HL-60 (cell line): ENCODE measurements around the gene PHRF1.

Experiments
- GABPA ChIP-seq: IDR thresholded peaks from 2 replicates; pipeline ENCODE4 v1.6.1; 2012; ENCODE audit warnings: low read depth
- POLR2AphosphoS5 ChIP-seq: IDR thresholded peaks from 2 replicates; pipeline ENCODE4 v1.6.1; 2012; ENCODE audit warnings: low read depth
- SPI1 ChIP-seq: IDR thresholded peaks from 2 replicates; pipeline ENCODE4 v1.6.1; 2012; ENCODE audit warnings: low read depth, mild to moderate bottlenecking, borderline replicate concordance
- TF ChIP-seq, protein P1 (sequence below): IDR thresholded peaks from one replicate; pipeline ENCODE4 v1.5.1; 2011; ENCODE audit warnings: low read length, control low read depth, inconsistent platforms; ENCODE audit not compliant: insufficient read depth
- TF ChIP-seq, protein P2 (sequence below): IDR thresholded peaks from 2 replicates; pipeline ENCODE4 v1.6.1; 2012; ENCODE audit warnings: low read depth; ENCODE audit not compliant: insufficient replicate concordance

DNA sequence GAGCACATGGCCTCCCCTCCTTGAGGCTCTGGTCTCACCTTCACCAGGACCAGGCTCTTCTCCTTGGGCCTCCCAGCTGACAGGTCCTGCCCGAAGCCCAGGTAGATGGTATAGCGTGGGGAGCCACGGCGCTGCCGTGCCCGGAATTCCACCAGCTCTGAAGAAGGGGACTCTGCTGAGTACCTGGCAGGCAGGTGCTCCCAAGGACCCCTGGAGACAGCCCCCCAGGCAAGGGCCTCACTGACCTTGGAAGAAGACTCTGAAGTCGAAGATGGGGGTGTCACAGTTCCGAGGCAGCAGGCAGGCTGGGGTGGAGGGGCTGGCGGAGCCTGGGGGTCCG, 36.7 kb downstream of the PHRF1 start:
- TF ChIP-seq, protein P1, sequence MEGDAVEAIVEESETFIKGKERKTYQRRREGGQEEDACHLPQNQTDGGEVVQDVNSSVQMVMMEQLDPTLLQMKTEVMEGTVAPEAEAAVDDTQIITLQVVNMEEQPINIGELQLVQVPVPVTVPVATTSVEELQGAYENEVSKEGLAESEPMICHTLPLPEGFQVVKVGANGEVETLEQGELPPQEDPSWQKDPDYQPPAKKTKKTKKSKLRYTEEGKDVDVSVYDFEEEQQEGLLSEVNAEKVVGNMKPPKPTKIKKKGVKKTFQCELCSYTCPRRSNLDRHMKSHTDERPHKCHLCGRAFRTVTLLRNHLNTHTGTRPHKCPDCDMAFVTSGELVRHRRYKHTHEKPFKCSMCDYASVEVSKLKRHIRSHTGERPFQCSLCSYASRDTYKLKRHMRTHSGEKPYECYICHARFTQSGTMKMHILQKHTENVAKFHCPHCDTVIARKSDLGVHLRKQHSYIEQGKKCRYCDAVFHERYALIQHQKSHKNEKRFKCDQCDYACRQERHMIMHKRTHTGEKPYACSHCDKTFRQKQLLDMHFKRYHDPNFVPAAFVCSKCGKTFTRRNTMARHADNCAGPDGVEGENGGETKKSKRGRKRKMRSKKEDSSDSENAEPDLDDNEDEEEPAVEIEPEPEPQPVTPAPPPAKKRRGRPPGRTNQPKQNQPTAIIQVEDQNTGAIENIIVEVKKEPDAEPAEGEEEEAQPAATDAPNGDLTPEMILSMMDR: no peak
- TF ChIP-seq POLR2AphosphoS5 (no peak), GABPA (no peak), SPI1 (no peak)
- TF ChIP-seq, protein P2, sequence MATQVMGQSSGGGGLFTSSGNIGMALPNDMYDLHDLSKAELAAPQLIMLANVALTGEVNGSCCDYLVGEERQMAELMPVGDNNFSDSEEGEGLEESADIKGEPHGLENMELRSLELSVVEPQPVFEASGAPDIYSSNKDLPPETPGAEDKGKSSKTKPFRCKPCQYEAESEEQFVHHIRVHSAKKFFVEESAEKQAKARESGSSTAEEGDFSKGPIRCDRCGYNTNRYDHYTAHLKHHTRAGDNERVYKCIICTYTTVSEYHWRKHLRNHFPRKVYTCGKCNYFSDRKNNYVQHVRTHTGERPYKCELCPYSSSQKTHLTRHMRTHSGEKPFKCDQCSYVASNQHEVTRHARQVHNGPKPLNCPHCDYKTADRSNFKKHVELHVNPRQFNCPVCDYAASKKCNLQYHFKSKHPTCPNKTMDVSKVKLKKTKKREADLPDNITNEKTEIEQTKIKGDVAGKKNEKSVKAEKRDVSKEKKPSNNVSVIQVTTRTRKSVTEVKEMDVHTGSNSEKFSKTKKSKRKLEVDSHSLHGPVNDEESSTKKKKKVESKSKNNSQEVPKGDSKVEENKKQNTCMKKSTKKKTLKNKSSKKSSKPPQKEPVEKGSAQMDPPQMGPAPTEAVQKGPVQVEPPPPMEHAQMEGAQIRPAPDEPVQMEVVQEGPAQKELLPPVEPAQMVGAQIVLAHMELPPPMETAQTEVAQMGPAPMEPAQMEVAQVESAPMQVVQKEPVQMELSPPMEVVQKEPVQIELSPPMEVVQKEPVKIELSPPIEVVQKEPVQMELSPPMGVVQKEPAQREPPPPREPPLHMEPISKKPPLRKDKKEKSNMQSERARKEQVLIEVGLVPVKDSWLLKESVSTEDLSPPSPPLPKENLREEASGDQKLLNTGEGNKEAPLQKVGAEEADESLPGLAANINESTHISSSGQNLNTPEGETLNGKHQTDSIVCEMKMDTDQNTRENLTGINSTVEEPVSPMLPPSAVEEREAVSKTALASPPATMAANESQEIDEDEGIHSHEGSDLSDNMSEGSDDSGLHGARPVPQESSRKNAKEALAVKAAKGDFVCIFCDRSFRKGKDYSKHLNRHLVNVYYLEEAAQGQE: no peak
